ENCODE results near the gene MN1.

DNA sequence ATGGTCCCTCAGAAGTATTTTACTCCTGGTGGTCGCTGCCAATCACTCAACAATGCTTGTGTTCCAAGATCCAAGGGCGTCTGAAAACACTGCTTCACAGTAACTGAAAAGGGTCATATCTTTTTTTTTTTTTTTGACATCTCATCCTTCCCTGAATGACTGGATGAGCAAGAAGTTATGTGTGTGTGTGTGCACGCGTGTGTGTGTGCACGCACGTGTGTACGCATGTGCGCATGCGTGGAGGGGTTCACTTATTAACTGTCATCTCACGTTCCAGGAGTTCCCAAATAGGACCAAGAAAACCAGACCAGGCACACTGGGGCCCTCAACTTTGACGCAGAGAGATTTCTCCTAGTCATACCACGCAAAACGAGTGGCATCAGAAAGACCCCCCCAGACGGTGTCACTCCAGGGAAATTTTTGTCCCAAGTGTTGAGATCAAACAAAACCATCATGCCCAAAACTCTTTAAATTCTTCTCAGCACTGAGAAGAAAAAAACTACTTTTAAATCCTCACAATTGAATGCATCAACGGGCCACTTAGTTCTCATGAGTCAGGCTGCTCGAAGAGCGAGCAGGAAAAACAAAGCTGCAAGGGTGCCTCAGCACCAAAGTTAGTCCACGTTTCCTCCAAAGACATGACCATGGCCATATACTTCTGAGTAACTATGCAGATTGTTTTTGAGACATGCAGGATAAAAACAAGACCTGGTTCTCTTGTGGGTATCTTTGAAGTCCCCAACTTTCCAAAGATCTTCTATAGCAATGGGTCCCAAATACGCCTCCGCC, 12.9 kb downstream of the MN1 start:
- TF ChIP-seq CTCF (IDR thresholded peaks at IDR 0.05) = no peak
- no peak for TF ChIP-seq EZH2 (IDR thresholded peaks at IDR 0.05; ENCODE audit: borderline replicate concordance, insufficient read depth, low read depth, low read length, poor library complexity, severe bottlenecking)
